A673 (cell line): ENCODE measurements around the gene PPP1R1C.

ENCODE experiments used
- CTCF ChIP-seq: fragments of 300-800, 200-600 bp; sonication (generic); conservative IDR thresholded peaks from 2 replicates; pipeline ENCODE4 v1.5.1; 2017; ENCODE audit warnings: low read depth, mild to moderate bottlenecking, antibody characterized with exemption, low read length, moderate library complexity, mixed read lengths
- EZH2 ChIP-seq: fragments of 200-600 bp; sonication (generic); IDR thresholded peaks from 2 replicates; pipeline ENCODE4 v1.6.1; 2017; ENCODE audit warnings: borderline replicate concordance, low read depth, mild to moderate bottlenecking, mixed read lengths, antibody characterized with exemption, low read length; ENCODE audit not compliant: poor library complexity, severe bottlenecking

- TF ChIP-seq CTCF (no peak), EZH2 (no peak)
These were observed 93.4 kb downstream of the PPP1R1C start for GRCh38 chr2:182078988-182079602.
